Activated CD4-positive, alpha-beta T cell treated with anti-CD3 and anti-CD28 coated beads for 36 hours (primary cell): ENCODE data around the gene ABCA2. TPM values are rescaled to one million over a fixed set of nuclear protein-coding genes. Genes with fewer than 3 reads are reported as not detected.
A peak's percentile ranks its signal among the peaks of the same experiment; 100 is the strongest.

Experiments used
- ATAC-seq: fragments of 200-7000 bp; cut with Tn5 transposase; one replicate; pipeline ENCODE4 v1.10.0; 2021; ENCODE audit warnings: mild to moderate bottlenecking, moderate library complexity
- CTCF ChIA-PET: fragments of 350-600 bp; sonication (Branson Sonifier 250); formaldehyde crosslinking; loops from one replicate; lab custom pipeline; 2021; ENCODE audit warnings: antibody characterized with exemption; lab: Charles Lee
- POLR2A ChIA-PET: fragments of 350-600 bp; sonication (Branson Sonifier 250); formaldehyde crosslinking; loops from one replicate; lab custom pipeline; 2021; ENCODE audit warnings: antibody characterized with exemption, inconsistent platforms; lab: Charles Lee
- DNase-seq: peaks from one replicate; pipeline ENCODE4 v3.0.0-alpha.2; 2020
- H3K27ac Mint-ChIP-seq: one replicate; pipeline ENCODE4 v1.8.0; 2021; ENCODE audit warnings: mixed read lengths
- H3K27me3 Mint-ChIP-seq: one replicate; pipeline ENCODE4 v1.8.0; 2021; ENCODE audit warnings: mixed read lengths
- H3K36me3 Mint-ChIP-seq: one replicate; pipeline ENCODE4 v1.8.0; 2021; ENCODE audit warnings: low read depth, mixed read lengths
- H3K4me1 Mint-ChIP-seq: one replicate; pipeline ENCODE4 v1.8.0; 2021; ENCODE audit warnings: mixed read lengths
- H3K4me3 Mint-ChIP-seq: one replicate; pipeline ENCODE4 v1.8.0; 2021; ENCODE audit warnings: mild to moderate bottlenecking, moderate library complexity, mixed read lengths
- H3K9me3 Mint-ChIP-seq: one replicate; pipeline ENCODE4 v1.8.0; 2021; ENCODE audit warnings: low read depth, mixed read lengths
- intact Hi-C, 2 experiments: fragments of 100-400 bp; cut with DNase I in 1 of 2; cut with micrococcal nuclease in 1 of 2; formaldehyde crosslinking; loops; one replicate each; pipeline versions ENCODE4 v1.14.2 to v1.15.1; 2022 to 2024; cut with DNase I, micrococcal nuclease
- total RNA-seq, 2 experiments: library from RNA; stranded (reverse); gene quantifications; one replicate each; pipeline ENCODE4 v1.2.3, GENCODE V29; 2021

ABCA2 gene
- total RNA-seq, 2 experiments from 2014 or later, result 20.4 to 23.7 TPM

- H3K27ac Mint-ChIP-seq, result no peak overlapping the region
- H3K4me3 Mint-ChIP-seq, result no peak overlapping the region
- intact Hi-C loops, result no loop called here
- H3K36me3 Mint-ChIP-seq, result peaks cover 10% of the 10 kb centered on the region
- POLR2A ChIA-PET, result no interaction called here
- DNase-seq (no peak), ATAC-seq (no peak)
- peaks cover 6% of the 10 kb centered on the region for H3K27me3 Mint-ChIP-seq
- no peaks in the 10 kb centered on the region for H3K9me3 Mint-ChIP-seq
- CTCF ChIA-PET, result interaction anchor here (0.6 to 1.2 kb wide), 3 partner anchors 10 to 87 kb away, joined by 3 to 4 read pairs (median 3); no protein-coding TSS in a partner anchor
- peaks cover 34% of the 10 kb centered on the region for H3K4me1 Mint-ChIP-seq
These were observed 32.7 kb downstream of the ABCA2 start for GRCh38 chr9:136995362-136995761.

GRCh38 chr9:136994888-136995230 is 33.2 kb downstream of the ABCA2 start:
- DNase-seq, result no peak
- peaks cover 10% of the 10 kb centered on the region for H3K36me3 Mint-ChIP-seq
- H3K4me3 Mint-ChIP-seq, result no peak overlapping the region
- no peaks in the 10 kb centered on the region for H3K9me3 Mint-ChIP-seq
- ChIA-PET POLR2A (no interaction called here), CTCF (interaction anchor here (0.6 kb wide), 1 partner anchor 86 kb away, joined by 3 read pairs; no protein-coding TSS in a partner anchor)
- H3K27me3 Mint-ChIP-seq, result peaks cover 6% of the 10 kb centered on the region
- H3K4me1 Mint-ChIP-seq, result peaks cover 29% of the 10 kb centered on the region
- H3K27ac Mint-ChIP-seq, result no peak overlapping the region
- no peak for ATAC-seq
- intact Hi-C loops, result loop anchor here in 1 of 2 experiments (5.0 kb wide), 1 partner anchor 43 kb away; the partner anchor contains the start of gene LCN12

GRCh38 chr9:136994180-136994887 is 33.7 kb downstream of the ABCA2 start:
- ChIA-PET CTCF (interaction anchor here (0.8 to 1.3 kb wide), 2 partner anchors 15 to 29 kb away, joined by 3 to 4 read pairs; no protein-coding TSS in a partner anchor), POLR2A (interaction anchor here (0.6 kb wide), 1 partner anchor 30 kb away, joined by 3 read pairs; no protein-coding TSS in a partner anchor)
- intact Hi-C loops, result loop anchor here in 1 of 2 experiments (5.0 kb wide), 1 partner anchor 42 kb away; the partner anchor contains the start of gene LCN12
- Mint-ChIP-seq H3K36me3 (peaks cover 10% of the 10 kb centered on the region), H3K4me1 (peaks cover 29% of the 10 kb centered on the region), H3K9me3 (no peaks in the 10 kb centered on the region), H3K27ac (no peak overlapping the region), H3K27me3 (peaks cover 6% of the 10 kb centered on the region), H3K4me3 (no peak overlapping the region)
- DNase-seq (no peak), ATAC-seq (no peak)

- intact Hi-C loops, result loop anchor here (1.0 to 5.0 kb wide), 18 partner anchors 15 to 748 kb away; partner anchors contain the start of genes TMEM141 (in 2 of the 2), DNLZ (in 1 of the 2), EDF1 (in 1 of the 2) and FBXW5 (in 1 of the 2)
- Mint-ChIP-seq H3K4me1 (peaks cover 26% of the 10 kb centered on the region), H3K27ac (peak overlapping the region; percentile 65), H3K36me3 (peaks cover 10% of the 10 kb centered on the region), H3K4me3 (peak overlapping the region; percentile 81), H3K27me3 (peaks cover 6% of the 10 kb centered on the region), H3K9me3 (no peaks in the 10 kb centered on the region)
- ATAC-seq (no peak), DNase-seq (no peak)
- CTCF ChIA-PET, result interaction anchor here (0.6 to 3.2 kb wide), 11 partner anchors 14 to 202 kb away, joined by 3 to 15 read pairs (median 4); partner anchors contain the start of genes AJM1 and TMEM141
- POLR2A ChIA-PET, result interaction anchor here (0.7 to 1.0 kb wide), 2 partner anchors 94 to 120 kb away, joined by 3 to 5 read pairs; partner anchors contain the start of gene MAN1B1
These were observed 35.1 kb downstream of the ABCA2 start for GRCh38 chr9:136992819-136993369.

- Mint-ChIP-seq H3K27ac (peak within 1 kb of the TSS; percentile 70), H3K36me3 (peaks cover 10% of the 10 kb centered on the region)
- peak; percentile 95 for ATAC-seq
These were observed 35.8 kb downstream of the ABCA2 start, which contains the start of gene PAXX for GRCh38 chr9:136991993-136992818. PAXX (plus strand) TSS chr9:136992422; CDS start chr9:136992444, 22 bp downstream.

GRCh38 chr9:136990242-136990911 is 37.7 kb downstream of the ABCA2 start:
- peaks cover 8% of the 10 kb centered on the region for H3K27me3 Mint-ChIP-seq
- peaks cover 13% of the 10 kb centered on the region for H3K4me1 Mint-ChIP-seq
- H3K9me3 Mint-ChIP-seq, result no peaks in the 10 kb centered on the region
- ChIA-PET POLR2A (interaction anchor here (0.5 kb wide), 2 partner anchors 9 to 509 kb away, joined by 3 read pairs; no protein-coding TSS in a partner anchor), CTCF (interaction anchor here (3.2 kb wide), 1 partner anchor 12 kb away, joined by 15 read pairs; no protein-coding TSS in a partner anchor)
- ATAC-seq, result no peak
- no peak overlapping the region for H3K27ac Mint-ChIP-seq
- peaks cover 10% of the 10 kb centered on the region for H3K36me3 Mint-ChIP-seq
- peak overlapping the region; percentile 1 for H3K4me3 Mint-ChIP-seq
- intact Hi-C loops, result loop anchor here in 1 of 2 experiments (5.0 kb wide), 1 partner anchor 38 kb away; the partner anchor contains the start of gene LCN12
- no peak for DNase-seq

More at GRCh38 chr9:136991993-136992818, 35.8 kb downstream of the ABCA2 start, which contains the start of gene PAXX:
- intact Hi-C loops, result loop anchor here (1.0 to 5.0 kb wide), 18 partner anchors 14 to 747 kb away; partner anchors contain the start of genes TMEM141 (in 2 of the 2), DNLZ (in 1 of the 2), EDF1 (in 1 of the 2) and FBXW5 (in 1 of the 2)
- ChIA-PET CTCF (interaction anchor here (0.6 to 3.2 kb wide), 7 partner anchors 14 to 150 kb away, joined by 3 to 15 read pairs (median 10); partner anchors contain the start of gene AJM1), POLR2A (interaction anchor here (0.7 to 1.1 kb wide), 6 partner anchors 14 to 459 kb away, joined by 3 to 5 read pairs (median 3); partner anchors contain the start of gene MAN1B1)
- Mint-ChIP-seq H3K27me3 (peaks cover 4% of the 10 kb centered on the region), H3K9me3 (no peaks in the 10 kb centered on the region), H3K4me3 (peak within 1 kb of the TSS; percentile 81), H3K4me1 (peaks cover 22% of the 10 kb centered on the region)
- peak; percentile 98 for DNase-seq

- POLR2A ChIA-PET, result no interaction called here
- H3K27ac Mint-ChIP-seq, result no peak overlapping the region
These were observed 39.2 kb downstream of the ABCA2 start for GRCh38 chr9:136988872-136989271.

GRCh38 chr9:136985853-136986252 is 42.2 kb downstream of the ABCA2 start:
- no peak for ATAC-seq
- CTCF ChIA-PET, result no interaction called here
- no peaks in the 10 kb centered on the region for H3K36me3 Mint-ChIP-seq
- H3K4me1 Mint-ChIP-seq, result no peaks in the 10 kb centered on the region
- no peak overlapping the region for H3K4me3 Mint-ChIP-seq
- intact Hi-C loops, result no loop called here
- no peak for DNase-seq
- POLR2A ChIA-PET, result no interaction called here
- H3K27ac Mint-ChIP-seq, result no peak overlapping the region
- peaks cover 13% of the 10 kb centered on the region for H3K27me3 Mint-ChIP-seq
- no peaks in the 10 kb centered on the region for H3K9me3 Mint-ChIP-seq

More at GRCh38 chr9:136988872-136989271, 39.2 kb downstream of the ABCA2 start:
- intact Hi-C loops, result no loop called here
- H3K36me3 Mint-ChIP-seq, result peaks cover 7% of the 10 kb centered on the region
- peaks cover 11% of the 10 kb centered on the region for H3K4me1 Mint-ChIP-seq
- H3K9me3 Mint-ChIP-seq, result no peaks in the 10 kb centered on the region
- DNase-seq (no peak), ATAC-seq (no peak)
- H3K4me3 Mint-ChIP-seq, result no peak overlapping the region
- peaks cover 10% of the 10 kb centered on the region for H3K27me3 Mint-ChIP-seq
- CTCF ChIA-PET, result interaction anchor here (1.1 kb wide), 1 partner anchor 173 kb away, joined by 3 read pairs; no protein-coding TSS in a partner anchor

GRCh38 chr9:136985027-136985602 is 42.9 kb downstream of the ABCA2 start:
- Mint-ChIP-seq H3K4me1 (no peaks in the 10 kb centered on the region), H3K9me3 (no peaks in the 10 kb centered on the region), H3K27me3 (peaks cover 13% of the 10 kb centered on the region), H3K4me3 (no peak overlapping the region), H3K36me3 (no peaks in the 10 kb centered on the region), H3K27ac (no peak overlapping the region)
- ChIA-PET CTCF (interaction anchor here (1.0 kb wide), 1 partner anchor 11 kb away, joined by 3 read pairs; the partner anchor contains the start of gene CLIC3), POLR2A (interaction anchor here (0.6 kb wide), 1 partner anchor 216 kb away, joined by 3 read pairs; the partner anchor contains the start of gene TPRN)
- intact Hi-C loops, result no loop called here
- ATAC-seq (peak; percentile 11), DNase-seq (no peak)
